ENCODE measurements around the gene TPGS2. TPM values are rescaled to one million over a fixed set of nuclear protein-coding genes. Genes with fewer than 3 reads are reported as not detected.

Gene TPGS2
- polyA plus RNA-seq, 1 donor: 69.5 TPM

GRCh38 chr18:36849288-36850006, 20.6 kb upstream of the TPGS2 start:
- 100% methylated on average over 1 of the region's 2 CpGs for WGBS (ENCODE audit: insufficient coverage, low lambda C conversion rate)
- no peaks in the 10 kb centered on the region for H3K27me3 ChIP-seq (ENCODE audit: control insufficient read depth, insufficient read depth, low read length)
- H3K4me1 ChIP-seq (ENCODE audit: control insufficient read depth, insufficient read depth, low read length): no peaks in the 10 kb centered on the region
- no peaks in the 10 kb centered on the region for H3K9me3 ChIP-seq (ENCODE audit: control insufficient read depth, low read depth, low read length)
- no peak overlapping the region for H3K4me3 ChIP-seq (ENCODE audit: low read length)
- peaks cover 4% of the 10 kb centered on the region for H3K36me3 ChIP-seq (ENCODE audit: control insufficient read depth, insufficient read depth, low read length)
- H3K27ac ChIP-seq (ENCODE audit: low read length): no peak overlapping the region
- DNase-seq: no peak

GRCh38 chr18:36848609-36849008, 19.8 kb upstream of the TPGS2 start:
- peaks cover 4% of the 10 kb centered on the region for H3K36me3 ChIP-seq (ENCODE audit: control insufficient read depth, insufficient read depth, low read length)
- H3K27ac ChIP-seq (ENCODE audit: low read length): no peak overlapping the region
- H3K27me3 ChIP-seq (ENCODE audit: control insufficient read depth, insufficient read depth, low read length): no peaks in the 10 kb centered on the region
- H3K4me3 ChIP-seq (ENCODE audit: low read length): no peak overlapping the region
- 100% methylated on average over 2 of the region's 2 CpGs for WGBS (ENCODE audit: insufficient coverage, low lambda C conversion rate)
- H3K9me3 ChIP-seq (ENCODE audit: control insufficient read depth, low read depth, low read length): no peaks in the 10 kb centered on the region
- H3K4me1 ChIP-seq (ENCODE audit: control insufficient read depth, insufficient read depth, low read length): no peaks in the 10 kb centered on the region
- no peak for DNase-seq

- no peaks in the 10 kb centered on the region for H3K27me3 ChIP-seq (ENCODE audit: control insufficient read depth, insufficient read depth, low read length)
- peak in 1 of 2 donors; percentile 10 for DNase-seq
- no peaks in the 10 kb centered on the region for H3K9me3 ChIP-seq (ENCODE audit: control insufficient read depth, low read depth, low read length)
- peaks cover 6% of the 10 kb centered on the region for H3K36me3 ChIP-seq (ENCODE audit: control insufficient read depth, insufficient read depth, low read length)
- no peak overlapping the region for H3K4me3 ChIP-seq (ENCODE audit: low read length)
- no peak overlapping the region for H3K27ac ChIP-seq (ENCODE audit: low read length)
- H3K4me1 ChIP-seq (ENCODE audit: control insufficient read depth, insufficient read depth, low read length): no peaks in the 10 kb centered on the region
- 100% methylated on average over 1 of the region's 2 CpGs for WGBS (ENCODE audit: insufficient coverage, low lambda C conversion rate)
Observed at GRCh38 chr18:36843784-36844183, 15.0 kb upstream of the TPGS2 start.

- WGBS (ENCODE audit: insufficient coverage, low lambda C conversion rate): 100% methylated on average over 1 of the region's 5 CpGs
Observed at GRCh38 chr18:36843199-36843598, 14.4 kb upstream of the TPGS2 start.

GRCh38 chr18:36839835-36840234, 11.0 kb upstream of the TPGS2 start:
- no CpG with 5 or more reads among the region's 4 CpGs for WGBS (ENCODE audit: insufficient coverage, low lambda C conversion rate)
- Histone ChIP-seq H3K9me3 (ENCODE audit: control insufficient read depth, low read depth, low read length) (no peaks in the 10 kb centered on the region), H3K27ac (ENCODE audit: low read length) (no peak overlapping the region), H3K27me3 (ENCODE audit: control insufficient read depth, insufficient read depth, low read length) (no peaks in the 10 kb centered on the region), H3K4me1 (ENCODE audit: control insufficient read depth, insufficient read depth, low read length) (no peaks in the 10 kb centered on the region), H3K36me3 (ENCODE audit: control insufficient read depth, insufficient read depth, low read length) (peaks cover 6% of the 10 kb centered on the region), H3K4me3 (ENCODE audit: low read length) (no peak overlapping the region)
- no peak for DNase-seq

More at GRCh38 chr18:36843199-36843598, 14.4 kb upstream of the TPGS2 start:
- no peak for DNase-seq
- Histone ChIP-seq H3K4me3 (ENCODE audit: low read length) (no peak overlapping the region), H3K9me3 (ENCODE audit: control insufficient read depth, low read depth, low read length) (no peaks in the 10 kb centered on the region), H3K4me1 (ENCODE audit: control insufficient read depth, insufficient read depth, low read length) (no peaks in the 10 kb centered on the region), H3K36me3 (ENCODE audit: control insufficient read depth, insufficient read depth, low read length) (peaks cover 6% of the 10 kb centered on the region), H3K27ac (ENCODE audit: low read length) (no peak overlapping the region), H3K27me3 (ENCODE audit: control insufficient read depth, insufficient read depth, low read length) (no peaks in the 10 kb centered on the region)

- H3K4me3 ChIP-seq (ENCODE audit: low read length): no peak overlapping the region
- DNase-seq: no peak
- no peaks in the 10 kb centered on the region for H3K9me3 ChIP-seq (ENCODE audit: control insufficient read depth, low read depth, low read length)
- no peaks in the 10 kb centered on the region for H3K27me3 ChIP-seq (ENCODE audit: control insufficient read depth, insufficient read depth, low read length)
- no peak overlapping the region for H3K27ac ChIP-seq (ENCODE audit: low read length)
- WGBS (ENCODE audit: insufficient coverage, low lambda C conversion rate): 88% methylated on average over 1 of the region's 1 CpG
- no peaks in the 10 kb centered on the region for H3K4me1 ChIP-seq (ENCODE audit: control insufficient read depth, insufficient read depth, low read length)
- peaks cover 5% of the 10 kb centered on the region for H3K36me3 ChIP-seq (ENCODE audit: control insufficient read depth, insufficient read depth, low read length)
Observed at GRCh38 chr18:36835927-36836326, 7.1 kb upstream of the TPGS2 start.

- Histone ChIP-seq H3K27ac (ENCODE audit: low read length) (no peak overlapping the region), H3K9me3 (ENCODE audit: control insufficient read depth, low read depth, low read length) (no peaks in the 10 kb centered on the region), H3K36me3 (ENCODE audit: control insufficient read depth, insufficient read depth, low read length) (no peaks in the 10 kb centered on the region), H3K4me1 (ENCODE audit: control insufficient read depth, insufficient read depth, low read length) (no peaks in the 10 kb centered on the region), H3K27me3 (ENCODE audit: control insufficient read depth, insufficient read depth, low read length) (no peaks in the 10 kb centered on the region), H3K4me3 (ENCODE audit: low read length) (no peak overlapping the region)
- WGBS (ENCODE audit: insufficient coverage, low lambda C conversion rate): 100% methylated on average over 1 of the region's 2 CpGs
- no peak for DNase-seq
Observed at GRCh38 chr18:36833120-36833519, 4.3 kb upstream of the TPGS2 start.

GRCh38 chr18:36831139-36831538, 2.3 kb upstream of the TPGS2 start:
- H3K4me1 ChIP-seq (ENCODE audit: control insufficient read depth, insufficient read depth, low read length): no peaks in the 10 kb centered on the region
- H3K9me3 ChIP-seq (ENCODE audit: control insufficient read depth, low read depth, low read length): no peaks in the 10 kb centered on the region
- no CpG with 5 or more reads among the region's 1 CpG for WGBS (ENCODE audit: insufficient coverage, low lambda C conversion rate)
- H3K4me3 ChIP-seq (ENCODE audit: low read length): no peak overlapping the region
- DNase-seq: no peak
- H3K27me3 ChIP-seq (ENCODE audit: control insufficient read depth, insufficient read depth, low read length): no peaks in the 10 kb centered on the region
- H3K27ac ChIP-seq (ENCODE audit: low read length): no peak overlapping the region
- no peaks in the 10 kb centered on the region for H3K36me3 ChIP-seq (ENCODE audit: control insufficient read depth, insufficient read depth, low read length)

GRCh38 chr18:36830158-36830495, 1.3 kb upstream of the TPGS2 start:
- H3K36me3 ChIP-seq (ENCODE audit: control insufficient read depth, insufficient read depth, low read length): no peaks in the 10 kb centered on the region
- H3K9me3 ChIP-seq (ENCODE audit: control insufficient read depth, low read depth, low read length): no peaks in the 10 kb centered on the region
- WGBS (ENCODE audit: insufficient coverage, low lambda C conversion rate): no CpG with 5 or more reads among the region's 1 CpG
- H3K4me1 ChIP-seq (ENCODE audit: control insufficient read depth, insufficient read depth, low read length): no peaks in the 10 kb centered on the region
- DNase-seq: no peak
- H3K4me3 ChIP-seq (ENCODE audit: low read length): peak overlapping the region; percentile 84
- H3K27me3 ChIP-seq (ENCODE audit: control insufficient read depth, insufficient read depth, low read length): no peaks in the 10 kb centered on the region
- no peak overlapping the region for H3K27ac ChIP-seq (ENCODE audit: low read length)

- H3K9me3 ChIP-seq (ENCODE audit: control insufficient read depth, low read depth, low read length): no peaks in the 10 kb centered on the region
- no peaks in the 10 kb centered on the region for H3K27me3 ChIP-seq (ENCODE audit: control insufficient read depth, insufficient read depth, low read length)
- no peaks in the 10 kb centered on the region for H3K36me3 ChIP-seq (ENCODE audit: control insufficient read depth, insufficient read depth, low read length)
- peak; percentile 14 to 64 for DNase-seq
- peak overlapping the region; percentile 84 for H3K4me3 ChIP-seq (ENCODE audit: low read length)
- H3K4me1 ChIP-seq (ENCODE audit: control insufficient read depth, insufficient read depth, low read length): no peaks in the 10 kb centered on the region
- WGBS (ENCODE audit: insufficient coverage, low lambda C conversion rate): 17% methylated on average over 1 of the region's 17 CpGs
- H3K27ac ChIP-seq (ENCODE audit: low read length): peak overlapping the region; percentile 91
Observed at GRCh38 chr18:36829362-36830157, 758 bp upstream of the TPGS2 start.

All from large intestine (tissue), 3 donors.